OCI-LY1 (cell line): ENCODE results near the gene MAP1LC3C.

Experiments used
- H2AFZ ChIP-seq: fragments of 200-600 bp; sonication (generic), shearing (Covaris generic); 2 replicates; pipeline ENCODE4 v1.6.0; 2014; ENCODE audit warnings: antibody characterized with exemption, mild to moderate bottlenecking, low read length
- H3F3A ChIP-seq: fragments of 200-600 bp; sonication (generic), shearing (Covaris generic); 2 replicates; pipeline ENCODE4 v1.6.0; 2014; ENCODE audit warnings: mild to moderate bottlenecking, antibody characterized with exemption, low read length, moderate library complexity; ENCODE audit not compliant: insufficient read depth
- H3K27ac ChIP-seq: fragments of 200-600 bp; sonication (generic); 2 replicates; pipeline ENCODE4 v1.5.1; 2014; ENCODE audit warnings: low read length, mixed run types, mild to moderate bottlenecking, low read depth; ENCODE audit not compliant: poor library complexity, severe bottlenecking
- H3K27me3 ChIP-seq: fragments of 200-600 bp; sonication (generic); 2 replicates; pipeline ENCODE4 v1.6.0; 2014; ENCODE audit warnings: antibody characterized with exemption, mild to moderate bottlenecking, low read length, moderate library complexity; ENCODE audit not compliant: insufficient read depth
- H3K36me3 ChIP-seq: fragments of 200-600 bp; sonication (generic); 2 replicates; pipeline ENCODE4 v1.6.1; 2014; ENCODE audit warnings: mild to moderate bottlenecking, antibody characterized with exemption, low read length, moderate library complexity, mixed read lengths; ENCODE audit not compliant: insufficient read depth
- H3K4me1 ChIP-seq: fragments of 200-600 bp; sonication (generic); 2 replicates; pipeline ENCODE4 v1.5.1; 2014; ENCODE audit warnings: mild to moderate bottlenecking, low read length, moderate library complexity; ENCODE audit not compliant: insufficient read depth, severe bottlenecking
- H3K4me2 ChIP-seq: fragments of 200-600 bp; sonication (generic), shearing (Covaris generic); 2 replicates; pipeline ENCODE4 v1.6.1; 2014; ENCODE audit warnings: low read length
- H3K4me3 ChIP-seq: fragments of 200-600 bp; sonication (generic); 2 replicates; pipeline ENCODE4 v1.5.1; 2014; ENCODE audit warnings: low read length, low read depth, mild to moderate bottlenecking, mixed read lengths; ENCODE audit not compliant: poor library complexity, severe bottlenecking
- H3K79me2 ChIP-seq: fragments of 200-600 bp; shearing (Covaris generic); 2 replicates; pipeline ENCODE4 v1.6.1; 2016; ENCODE audit warnings: mixed run types, low read length, mixed read lengths; ENCODE audit not compliant: insufficient read depth
- H3K9ac ChIP-seq: fragments of 200-600 bp; sonication (generic), shearing (Covaris generic); 2 replicates; pipeline ENCODE4 v1.6.1; 2014; ENCODE audit warnings: mild to moderate bottlenecking, low read length, mixed read lengths
- H3K9me2 ChIP-seq: fragments of 200-600 bp; sonication (generic), shearing (Covaris generic); 2 replicates; pipeline ENCODE4 v1.6.1; 2014; ENCODE audit warnings: low read depth, mild to moderate bottlenecking, low read length, mixed read lengths
- H3K9me3 ChIP-seq: fragments of 200-600 bp; shearing (Covaris generic); 2 replicates; pipeline ENCODE4 v1.6.1; 2014; ENCODE audit warnings: low read length, mixed read lengths
- H4K20me1 ChIP-seq: fragments of 200-600 bp; sonication (generic), shearing (Covaris generic); 2 replicates; pipeline ENCODE4 v1.6.0; 2016; ENCODE audit warnings: mild to moderate bottlenecking, low read length; ENCODE audit not compliant: insufficient read depth
- CTCF ChIP-seq: fragments of 200-600 bp; sonication (generic), shearing (Covaris generic); IDR thresholded peaks from 2 replicates; pipeline ENCODE4 v1.5.1; 2017; ENCODE audit warnings: mild to moderate bottlenecking, antibody characterized with exemption, low read length, moderate library complexity, mixed read lengths
- EZH2 ChIP-seq: fragments of 200-600 bp; sonication (generic), shearing (Covaris generic); IDR thresholded peaks from 2 replicates; pipeline ENCODE4 v1.8.0; 2017; ENCODE audit warnings: borderline replicate concordance, mixed run types, mild to moderate bottlenecking, antibody characterized with exemption, low read length, moderate library complexity, mixed read lengths

MAP1LC3C gene

DNA sequence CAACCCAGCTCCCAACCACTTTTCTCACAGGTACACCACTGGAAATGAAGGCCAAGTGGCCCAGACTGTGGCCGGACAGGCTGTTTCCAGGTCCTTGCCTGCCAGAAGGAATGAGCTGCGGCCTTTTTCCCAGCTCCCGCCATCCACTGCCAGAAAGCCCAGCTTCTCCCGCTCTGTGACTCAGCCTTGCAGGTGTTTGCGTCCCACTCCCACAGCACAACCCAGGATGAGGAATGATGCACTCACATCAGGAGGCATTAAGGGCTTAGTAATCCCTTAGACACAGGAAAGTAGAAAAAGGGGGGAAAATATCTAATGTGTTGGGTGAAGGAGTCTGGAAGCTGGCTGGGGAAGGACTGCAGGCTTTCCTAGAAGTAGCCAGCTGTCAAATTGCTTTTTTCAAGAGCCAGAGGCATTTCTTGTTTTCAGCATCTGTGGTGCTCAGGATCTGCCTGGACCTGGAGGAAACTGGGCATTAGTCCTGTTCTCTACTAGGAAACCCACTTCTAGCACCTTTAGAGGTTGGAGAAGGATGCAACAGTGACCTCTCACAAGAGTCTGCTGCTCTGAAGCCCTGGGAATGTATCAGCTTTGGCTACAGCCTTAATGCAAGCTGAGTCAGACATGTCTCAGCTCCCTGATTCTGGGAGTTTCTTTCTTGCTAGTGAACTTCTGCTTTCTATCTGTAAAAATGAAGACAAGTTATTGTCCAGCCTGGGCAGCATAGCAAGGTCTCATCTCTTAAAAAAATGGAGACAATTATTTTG, 13.2 kb upstream of the MAP1LC3C start:
- Histone ChIP-seq H3K4me2 (no peak overlapping the region), H3K36me3 (no peaks in the 10 kb centered on the region), H3K4me3 (no peak overlapping the region), H3K4me1 (no peaks in the 10 kb centered on the region), H3K9me3 (no peaks in the 10 kb centered on the region), H3F3A (no peaks in the 10 kb centered on the region), H3K9ac (no peak overlapping the region), H4K20me1 (no peaks in the 10 kb centered on the region), H3K27ac (no peak overlapping the region), H3K79me2 (no peaks in the 10 kb centered on the region), H2AFZ (no peak overlapping the region), H3K27me3 (no peaks in the 10 kb centered on the region), H3K9me2 (no peaks in the 10 kb centered on the region)
- TF ChIP-seq EZH2 = no peak
- TF ChIP-seq CTCF = no peak

DNA sequence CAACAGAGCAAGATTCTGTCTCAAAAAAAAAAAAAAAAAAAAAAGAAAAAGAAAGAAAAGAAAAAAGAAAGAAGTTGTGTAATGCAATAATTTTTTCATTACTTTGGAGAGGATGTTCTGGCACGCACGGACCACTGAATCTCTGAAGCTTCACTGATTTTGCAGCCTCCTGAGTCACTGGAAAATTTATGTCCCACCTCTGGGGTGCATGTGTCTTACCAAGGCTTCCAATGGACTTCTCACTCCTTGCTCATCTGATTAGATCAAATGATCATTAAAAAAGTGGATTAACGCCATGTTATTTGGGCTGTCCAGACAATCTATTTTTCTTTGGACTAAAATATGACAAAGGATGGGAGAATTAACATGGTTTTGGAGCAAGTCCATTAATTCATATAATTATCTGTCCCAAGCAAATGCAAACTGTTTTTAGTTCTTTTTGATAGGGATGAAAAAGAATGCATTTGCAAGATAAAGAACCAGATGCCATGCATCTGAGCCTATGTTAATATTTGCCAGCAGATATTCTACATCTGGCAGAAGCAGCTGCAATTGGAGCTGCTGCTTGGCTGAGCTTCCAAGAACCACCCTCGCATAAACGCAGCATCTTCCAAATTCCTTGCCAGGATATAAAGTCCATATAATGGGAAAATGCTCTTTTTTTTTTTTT, 10.1 kb upstream of the MAP1LC3C start:
- H3F3A ChIP-seq = no peaks in the 10 kb centered on the region
- H3K9me2 ChIP-seq = no peaks in the 10 kb centered on the region
- TF ChIP-seq CTCF (no peak), EZH2 (no peak)
- H3K36me3 ChIP-seq = no peaks in the 10 kb centered on the region
- H3K4me3 ChIP-seq = no peak overlapping the region
- H4K20me1 ChIP-seq = no peaks in the 10 kb centered on the region
- H2AFZ ChIP-seq = no peak overlapping the region
- no peaks in the 10 kb centered on the region for H3K4me1 ChIP-seq
- H3K9ac ChIP-seq = no peak overlapping the region
- H3K4me2 ChIP-seq = no peak overlapping the region
- H3K9me3 ChIP-seq = no peaks in the 10 kb centered on the region
- H3K27me3 ChIP-seq = no peaks in the 10 kb centered on the region
- H3K27ac ChIP-seq = no peak overlapping the region
- H3K79me2 ChIP-seq = no peaks in the 10 kb centered on the region

GRCh38 chr1:242006976-242007375, 8.1 kb upstream of the MAP1LC3C start:
- no peaks in the 10 kb centered on the region for H3F3A ChIP-seq
- H3K27ac ChIP-seq = no peak overlapping the region
- no peak for TF ChIP-seq CTCF
- TF ChIP-seq EZH2 = no peak
- H4K20me1 ChIP-seq = no peaks in the 10 kb centered on the region
- H3K9ac ChIP-seq = no peak overlapping the region
- no peaks in the 10 kb centered on the region for H3K9me3 ChIP-seq
- no peaks in the 10 kb centered on the region for H3K4me1 ChIP-seq
- H3K9me2 ChIP-seq = no peaks in the 10 kb centered on the region
- no peaks in the 10 kb centered on the region for H3K36me3 ChIP-seq
- H3K4me3 ChIP-seq = no peak overlapping the region
- no peaks in the 10 kb centered on the region for H3K27me3 ChIP-seq
- no peak overlapping the region for H2AFZ ChIP-seq
- no peaks in the 10 kb centered on the region for H3K79me2 ChIP-seq
- no peak overlapping the region for H3K4me2 ChIP-seq
